GM18867 (cell line): ENCODE measurements around the gene CRMP1.

Source experiments
- ATAC-seq: cut with Tn5 transposase; IDR thresholded peaks from one replicate; pipeline ENCODE4 v1.9.1; 2021; ENCODE audit warnings: mild to moderate bottlenecking, moderate library complexity; ENCODE audit not compliant: unreplicated experiment

CRMP1 gene

GRCh38 chr4:5774416-5775036 is 118.4 kb downstream of the CRMP1 start:
- ATAC-seq: no peak

GRCh38 chr4:5773271-5773555 is 119.7 kb downstream of the CRMP1 start:
- ATAC-seq: no peak

GRCh38 chr4:5772528-5773270 is 120.2 kb downstream of the CRMP1 start:
- no peak for ATAC-seq
